Measurements from ENCODE around the gene HYAL1. TPM values are rescaled to one million over a fixed set of nuclear protein-coding genes. Genes with fewer than 3 reads are reported as not detected.
A peak's percentile ranks its signal among the peaks of the same experiment; 100 is the strongest.
"Not testable (repeated sequence)": the region's sequence is repeated elsewhere in the genome, so short reads cannot be mapped to it uniquely, and the experiment has no call there.

The HYAL1 gene
- total RNA-seq, 2 experiments from 2014 or later = not detected

DNA sequence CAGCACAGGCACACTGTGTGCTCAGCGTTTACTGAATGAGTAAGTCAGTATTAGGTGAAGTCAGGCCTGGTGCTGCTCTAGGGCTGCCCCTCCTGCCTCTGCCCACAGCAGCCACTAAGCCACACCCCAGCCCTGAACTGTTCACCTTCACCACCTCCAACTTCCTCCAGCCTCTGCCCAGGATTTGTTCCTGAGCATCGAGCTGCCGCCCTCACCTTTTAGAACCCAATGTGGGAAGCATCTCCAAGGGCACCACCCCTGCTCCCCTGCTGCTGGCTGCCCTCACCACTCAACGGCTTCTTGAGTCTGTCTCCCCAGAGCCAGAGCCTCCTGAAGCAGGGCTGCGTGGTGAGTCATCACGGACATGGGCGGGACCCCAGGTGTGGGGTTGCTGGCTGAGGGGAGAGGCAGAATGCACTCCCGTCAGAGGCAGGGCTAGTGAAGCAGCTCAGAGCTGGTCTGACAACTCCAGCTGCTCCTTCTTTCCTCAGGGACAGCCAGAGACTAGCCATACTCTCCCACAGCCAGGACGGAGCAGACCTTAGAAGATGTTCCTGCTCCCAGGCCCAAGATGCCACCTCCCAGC is 13.4 kb upstream of the HYAL1 start:
- intact Hi-C loops (cut with micrococcal nuclease) = no loop called here
- Mint-ChIP-seq H3K36me3 (ENCODE audit: low read depth) (no peaks in the 10 kb centered on the region), H3K27ac (no peak overlapping the region), H3K4me3 (no peak overlapping the region), H3K27me3 (ENCODE audit: low read depth) (no peaks in the 10 kb centered on the region), H3K4me1 (ENCODE audit: low read depth) (peaks cover 31% of the 10 kb centered on the region), H3K9me3 (no peaks in the 10 kb centered on the region)
- CTCF ChIA-PET = no interaction called here
- DNase-seq = no peak

DNA sequence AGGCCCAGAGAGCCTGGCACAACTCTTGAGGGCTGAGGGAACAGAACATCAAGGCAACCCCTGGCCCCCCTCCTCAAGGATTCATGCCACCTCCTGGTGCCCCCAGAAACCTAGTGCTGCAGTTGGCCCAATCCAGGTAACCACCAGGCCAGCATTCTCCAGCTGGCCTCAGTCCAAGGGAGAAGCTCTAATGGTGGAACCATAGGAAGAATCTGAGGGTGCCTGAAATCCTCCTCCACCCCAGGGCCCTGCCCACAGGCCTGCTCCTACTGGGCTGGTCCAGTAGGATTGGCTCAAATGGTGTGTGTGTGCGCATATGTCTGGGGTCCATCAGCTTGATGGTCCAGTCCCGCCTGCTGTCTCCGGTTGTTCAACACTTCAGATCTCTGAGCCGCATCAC is 11.4 kb upstream of the HYAL1 start:
- DNase-seq = no peak
- Mint-ChIP-seq H3K27ac (no peak overlapping the region), H3K4me1 (ENCODE audit: low read depth) (peaks cover 22% of the 10 kb centered on the region), H3K27me3 (ENCODE audit: low read depth) (no peaks in the 10 kb centered on the region), H3K4me3 (no peak overlapping the region), H3K9me3 (no peaks in the 10 kb centered on the region), H3K36me3 (ENCODE audit: low read depth) (peaks cover 2% of the 10 kb centered on the region)
- intact Hi-C loops (cut with micrococcal nuclease) = no loop called here
- CTCF ChIA-PET = interaction anchor here (0.6 to 2.5 kb wide), 4 partner anchors 9 to 32 kb away, joined by 3 to 12 read pairs (median 3); no protein-coding TSS in a partner anchor

DNA sequence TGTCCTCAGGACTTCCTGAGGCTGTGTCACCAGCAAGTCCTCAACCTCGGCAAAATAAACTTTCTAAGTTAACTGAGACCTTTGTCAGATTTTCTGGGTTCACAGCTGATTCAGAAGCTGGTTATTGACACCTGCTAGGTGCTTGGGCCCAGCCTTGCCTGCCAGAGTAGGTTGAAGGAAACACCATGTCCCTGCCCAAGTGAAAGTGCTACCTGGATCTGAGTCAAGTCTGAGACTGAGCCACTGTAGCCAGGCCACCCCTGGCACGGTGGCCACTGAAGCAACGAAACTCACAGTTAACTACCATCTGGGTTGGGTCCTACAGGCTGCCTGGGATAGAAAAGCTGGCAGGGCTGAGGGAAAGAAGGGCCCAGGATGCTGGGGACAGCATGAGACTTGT is 11.0 kb upstream of the HYAL1 start:
- no peak for DNase-seq
- Mint-ChIP-seq H3K9me3 (no peaks in the 10 kb centered on the region), H3K27ac (no peak overlapping the region), H3K4me1 (ENCODE audit: low read depth) (peaks cover 19% of the 10 kb centered on the region), H3K4me3 (no peak overlapping the region), H3K27me3 (ENCODE audit: low read depth) (no peaks in the 10 kb centered on the region), H3K36me3 (ENCODE audit: low read depth) (peaks cover 5% of the 10 kb centered on the region)
- intact Hi-C loops (cut with micrococcal nuclease) = no loop called here
- CTCF ChIA-PET = interaction anchor here (0.9 to 2.5 kb wide), 2 partner anchors 10 to 33 kb away, joined by 3 to 12 read pairs; no protein-coding TSS in a partner anchor

DNA sequence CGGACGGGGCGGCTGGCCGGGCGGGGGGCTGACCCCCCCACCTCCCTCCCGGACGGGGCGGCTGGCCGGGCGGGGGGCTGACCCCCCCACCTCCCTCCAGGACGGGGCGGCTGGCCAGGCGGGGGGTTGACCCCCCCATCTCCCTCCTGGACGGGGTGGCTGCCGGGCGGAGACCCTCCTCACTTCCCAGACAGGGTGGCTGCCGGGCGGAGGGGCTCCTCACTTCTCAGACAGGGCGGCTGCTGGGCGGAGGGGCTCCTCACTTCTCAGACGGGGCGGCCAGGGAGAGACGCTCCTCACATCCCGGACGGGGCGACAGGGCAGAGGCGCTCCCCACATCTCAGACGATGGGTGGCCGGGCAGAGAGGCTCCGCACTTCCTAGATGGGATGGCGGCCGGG is 8.7 kb upstream of the HYAL1 start:
- H3K36me3 Mint-ChIP-seq (ENCODE audit: low read depth); CTCF ChIA-PET; H3K27me3 Mint-ChIP-seq (ENCODE audit: low read depth); DNase-seq; H3K9me3 Mint-ChIP-seq; H3K4me1 Mint-ChIP-seq (ENCODE audit: low read depth); H3K4me3 Mint-ChIP-seq; H3K27ac Mint-ChIP-seq; intact Hi-C loops (cut with micrococcal nuclease): not testable (repeated sequence)

DNA sequence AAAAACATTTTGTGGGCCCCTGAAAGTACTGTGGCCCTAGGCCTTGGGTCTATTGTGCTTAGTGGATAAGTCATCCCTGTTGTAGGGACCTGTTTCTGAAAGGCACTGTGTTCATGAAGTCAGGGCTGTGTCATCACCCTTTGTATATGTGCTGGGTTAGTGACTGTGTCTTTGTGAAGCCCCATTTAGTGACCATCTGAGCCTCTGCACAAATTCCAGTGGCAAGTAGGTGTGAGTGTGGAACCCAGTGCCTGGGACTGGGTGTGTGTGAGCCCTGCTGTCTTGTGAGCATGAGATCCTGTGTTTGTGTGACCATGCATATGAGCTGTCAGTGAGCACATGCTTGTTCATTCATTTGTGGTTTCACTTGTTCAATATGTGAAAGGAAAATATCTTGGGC is 1.2 kb upstream of the HYAL1 start:
- H3K27ac Mint-ChIP-seq = no peak overlapping the region
- intact Hi-C loops (cut with micrococcal nuclease) = no loop called here

DNA sequence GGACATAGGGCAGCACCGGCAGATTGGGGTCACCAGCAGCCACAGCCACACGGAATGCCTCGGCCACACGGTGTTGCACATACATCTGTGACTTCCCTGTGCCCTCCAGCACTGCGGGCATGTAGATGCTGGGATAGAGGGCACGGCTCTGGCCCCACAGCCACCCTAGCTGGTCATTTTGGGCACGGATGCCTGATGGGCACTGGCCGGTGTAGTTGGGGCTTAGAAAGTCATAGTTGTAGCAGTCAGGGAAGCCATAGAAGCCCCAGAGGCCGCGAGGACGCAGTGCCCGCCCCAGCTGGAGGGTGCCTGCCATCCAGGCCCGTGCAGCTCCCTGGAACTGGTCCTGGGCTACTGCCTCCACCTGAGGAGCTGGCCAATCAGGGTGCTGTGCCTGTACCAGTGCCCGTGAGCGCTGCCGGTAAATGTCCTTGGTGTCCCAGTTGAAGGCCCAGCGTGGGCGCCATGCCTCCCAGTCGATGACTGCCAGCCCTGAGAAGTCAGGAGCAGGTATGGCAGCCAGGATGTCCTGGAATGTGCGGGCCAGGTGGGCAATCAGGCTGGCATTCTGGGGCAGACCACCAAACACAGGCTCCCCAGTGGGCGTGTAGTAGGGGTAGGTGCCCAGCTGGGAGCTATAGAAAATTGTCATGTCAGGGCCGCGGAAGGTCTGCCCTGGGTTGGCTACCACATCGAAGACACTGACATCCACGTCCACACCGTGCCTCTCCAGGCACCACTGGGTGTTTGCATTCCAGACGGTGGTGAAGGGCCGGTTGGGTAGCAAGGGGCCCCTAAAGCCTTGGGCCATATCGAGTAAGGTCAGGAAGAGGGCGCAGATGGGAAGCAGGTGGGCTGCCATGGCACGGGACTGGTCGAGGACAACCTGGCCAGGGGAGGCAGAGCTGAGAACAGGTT is 1.0 kb downstream of the HYAL1 start:
- H3K4me3 Mint-ChIP-seq = no peak overlapping the region
- H3K27me3 Mint-ChIP-seq (ENCODE audit: low read depth) = no peaks in the 10 kb centered on the region
- intact Hi-C loops (cut with micrococcal nuclease) = no loop called here
- peaks cover 2% of the 10 kb centered on the region for H3K36me3 Mint-ChIP-seq (ENCODE audit: low read depth)
- H3K9me3 Mint-ChIP-seq = no peaks in the 10 kb centered on the region
- no peak overlapping the region for H3K27ac Mint-ChIP-seq
- CTCF ChIA-PET = interaction anchor here (1.4 kb wide), 1 partner anchor 74 kb away, joined by 4 read pairs; no protein-coding TSS in a partner anchor
- peaks cover 31% of the 10 kb centered on the region for H3K4me1 Mint-ChIP-seq (ENCODE audit: low read depth)
- no peak for DNase-seq

More for the DNA sequence above, 1.2 kb upstream of the HYAL1 start:
- Mint-ChIP-seq H3K36me3 (ENCODE audit: low read depth) (peaks cover 1% of the 10 kb centered on the region), H3K27me3 (ENCODE audit: low read depth) (no peaks in the 10 kb centered on the region), H3K4me1 (ENCODE audit: low read depth) (peaks cover 18% of the 10 kb centered on the region), H3K9me3 (peaks cover 5% of the 10 kb centered on the region), H3K4me3 (no peak overlapping the region)
- DNase-seq = no peak
- CTCF ChIA-PET = interaction anchor here (0.6 kb wide), 2 partner anchors 27 to 78 kb away, joined by 3 to 4 read pairs; no protein-coding TSS in a partner anchor

DNA sequence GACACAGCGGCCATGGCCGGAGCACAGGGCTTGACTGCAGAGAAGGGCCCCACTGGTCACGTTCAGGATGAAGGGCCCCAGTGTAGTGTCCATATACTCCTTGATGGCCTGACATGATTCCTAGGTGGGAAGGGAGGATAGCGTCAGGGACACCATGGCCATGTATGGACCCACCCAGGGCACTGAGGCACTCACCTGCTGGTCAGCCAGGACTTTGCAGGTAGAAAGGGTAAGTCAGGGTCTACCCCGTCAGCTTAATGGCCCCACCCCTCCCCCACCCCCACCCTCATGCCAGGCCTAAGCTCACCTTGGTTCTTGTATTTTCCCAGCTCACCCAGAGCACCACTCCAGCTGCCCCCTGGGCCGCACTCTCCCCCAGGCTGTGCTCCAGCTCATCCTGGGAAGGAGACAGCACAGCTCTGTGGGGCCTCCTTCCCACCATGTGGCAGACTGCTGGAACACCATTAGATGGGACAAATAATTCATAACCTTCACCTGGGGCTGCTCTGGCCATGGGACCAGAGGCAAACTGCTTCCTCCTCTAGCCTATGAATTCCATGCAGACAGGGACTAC is 2.6 kb downstream of the HYAL1 start:
- intact Hi-C loops (cut with micrococcal nuclease) = no loop called here
- no peaks in the 10 kb centered on the region for H3K27me3 Mint-ChIP-seq (ENCODE audit: low read depth)
- peak overlapping the region; percentile 97 for H3K27ac Mint-ChIP-seq
- CTCF ChIA-PET = interaction anchor here (0.6 to 2.1 kb wide), 3 partner anchors 20 to 109 kb away, joined by 3 to 12 read pairs (median 3); no protein-coding TSS in a partner anchor
- no peak for DNase-seq
- peaks cover 2% of the 10 kb centered on the region for H3K36me3 Mint-ChIP-seq (ENCODE audit: low read depth)
- peaks cover 31% of the 10 kb centered on the region for H3K4me1 Mint-ChIP-seq (ENCODE audit: low read depth)
- H3K4me3 Mint-ChIP-seq = peak overlapping the region; percentile 99
- H3K9me3 Mint-ChIP-seq = no peaks in the 10 kb centered on the region

DNA sequence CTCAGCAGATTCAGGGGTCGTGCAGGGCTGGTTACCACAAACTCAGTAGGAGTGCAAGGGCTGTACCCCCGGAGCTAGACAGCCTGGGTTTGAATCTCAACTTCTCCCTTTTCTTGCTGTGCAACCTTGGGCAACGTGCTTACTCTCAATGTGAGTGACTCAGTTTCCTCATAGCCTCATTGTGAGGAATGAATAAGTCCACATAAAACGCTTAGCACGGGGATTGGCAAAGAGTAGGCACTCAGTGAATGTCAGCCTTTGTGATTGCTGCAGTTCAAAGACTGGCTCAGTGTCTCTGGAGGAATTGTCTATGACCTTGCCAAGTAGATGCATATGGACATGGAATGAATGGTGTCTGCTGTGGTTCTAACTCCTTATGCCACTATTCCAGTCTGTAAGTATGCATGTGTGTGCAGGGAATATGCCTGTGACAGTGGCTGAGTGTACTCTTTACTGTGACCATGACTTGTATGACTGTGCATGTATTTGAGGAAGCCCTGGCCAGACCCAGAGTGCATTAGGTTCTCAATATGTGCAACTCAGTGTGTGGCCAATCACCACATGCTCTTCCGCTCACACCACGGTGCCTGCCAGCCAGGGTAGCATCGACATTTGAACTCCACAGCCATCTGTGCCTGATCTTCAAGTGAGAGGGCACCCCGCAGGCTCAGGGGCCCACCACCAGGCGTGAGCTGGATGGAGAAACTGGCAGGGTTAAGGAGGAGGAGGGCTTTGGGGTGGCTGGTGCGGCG is 3.3 kb downstream of the HYAL1 start:
- peak; percentile 23 for DNase-seq
- CTCF ChIA-PET = interaction anchor here (0.6 to 2.3 kb wide), 9 partner anchors 20 to 108 kb away, joined by 3 to 15 read pairs (median 6); no protein-coding TSS in a partner anchor
- no peaks in the 10 kb centered on the region for H3K27me3 Mint-ChIP-seq (ENCODE audit: low read depth)
- H3K4me1 Mint-ChIP-seq (ENCODE audit: low read depth) = peaks cover 31% of the 10 kb centered on the region
- H3K9me3 Mint-ChIP-seq = no peaks in the 10 kb centered on the region
- peak overlapping the region; percentile 99 for H3K4me3 Mint-ChIP-seq
- intact Hi-C loops (cut with micrococcal nuclease) = loop anchor here (1.0 to 2.0 kb wide), 8 partner anchors 21 to 359 kb away; partner anchors contain the start of genes GNAI2, RBM6 and TMEM115
- H3K27ac Mint-ChIP-seq = peak overlapping the region; percentile 97
- H3K36me3 Mint-ChIP-seq (ENCODE audit: low read depth) = peaks cover 2% of the 10 kb centered on the region

DNA sequence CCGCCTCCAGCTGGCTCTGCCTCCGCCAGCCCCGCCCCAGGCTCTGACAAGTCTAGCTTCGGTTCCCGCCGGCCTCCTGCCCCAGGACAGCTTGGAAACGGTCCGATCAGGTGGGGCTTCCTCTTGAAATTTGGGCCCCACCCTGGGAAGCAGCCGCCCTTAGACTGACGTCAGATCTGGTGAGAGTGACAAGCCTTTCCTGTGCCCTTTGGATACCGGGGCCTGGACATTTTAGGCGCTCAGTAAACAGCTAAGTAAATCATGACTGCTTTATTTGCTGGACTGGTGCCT is 3.8 kb downstream of the HYAL1 start:
- H3K9me3 Mint-ChIP-seq = no peaks in the 10 kb centered on the region
- H3K27ac Mint-ChIP-seq = peak overlapping the region; percentile 97
- H3K36me3 Mint-ChIP-seq (ENCODE audit: low read depth) = peaks cover 2% of the 10 kb centered on the region
- peak overlapping the region; percentile 99 for H3K4me3 Mint-ChIP-seq
- DNase-seq = no peak
- intact Hi-C loops (cut with micrococcal nuclease) = loop anchor here (1.0 to 2.0 kb wide), 8 partner anchors 22 to 359 kb away; partner anchors contain the start of genes GNAI2, RBM6 and TMEM115
- no peaks in the 10 kb centered on the region for H3K27me3 Mint-ChIP-seq (ENCODE audit: low read depth)
- CTCF ChIA-PET = interaction anchor here (0.6 to 2.3 kb wide), 9 partner anchors 21 to 198 kb away, joined by 3 to 15 read pairs (median 6); partner anchors contain the start of gene RASSF1
- H3K4me1 Mint-ChIP-seq (ENCODE audit: low read depth) = peaks cover 27% of the 10 kb centered on the region

DNA sequence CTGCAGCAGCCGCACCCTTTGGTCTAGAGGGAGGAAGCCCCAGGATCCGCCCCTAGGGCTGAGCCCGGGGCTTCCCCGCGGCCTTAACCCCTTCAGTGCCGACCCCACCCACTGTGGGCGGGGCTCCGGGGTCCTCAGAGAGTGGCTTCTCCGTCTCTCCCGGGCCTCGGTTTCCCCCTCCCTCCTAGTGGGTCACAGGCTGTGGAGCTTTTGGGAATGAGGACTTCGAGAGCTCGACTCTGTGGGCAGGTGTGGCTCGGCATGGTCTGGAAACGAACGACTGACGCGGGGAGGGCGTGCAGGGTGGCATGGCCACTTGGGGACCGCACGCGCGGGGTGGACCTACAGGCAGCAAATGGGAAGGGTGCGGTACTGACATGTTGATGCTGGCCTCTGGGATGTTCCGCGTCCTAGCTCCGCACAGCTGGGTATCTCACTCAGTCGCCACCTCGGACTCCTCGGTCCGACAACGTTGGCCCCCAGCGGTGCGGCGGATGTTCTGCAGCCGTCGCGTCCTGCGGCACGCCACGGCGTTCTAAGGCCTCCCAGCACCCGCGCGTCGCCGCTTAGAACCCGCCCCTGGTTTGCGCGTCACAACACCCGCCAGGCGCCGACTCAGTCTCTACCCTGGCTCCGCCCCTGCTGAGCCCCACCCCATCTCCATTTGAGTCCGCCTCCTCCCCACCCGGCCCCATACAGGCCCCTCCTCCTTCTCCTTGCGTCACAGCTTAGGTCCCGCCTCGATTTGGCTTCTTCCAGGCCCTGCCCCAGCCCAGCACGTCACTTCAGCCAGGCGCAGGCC is 4.3 kb downstream of the HYAL1 start, which contains the start of the genes HYAL3 and NAA80:
TSS of gene HYAL3 (minus strand) at position 570 of the 802 bp plus-strand sequence. CDS start 3,803 bp downstream, outside the sequence.
TSS of gene NAA80 (minus strand) at position 570 of the 802 bp plus-strand sequence. CDS start 1,942 bp downstream, outside the sequence.
- Mint-ChIP-seq H3K27me3 (ENCODE audit: low read depth) (no peaks in the 10 kb centered on the region), H3K4me3 (peak within 1 kb of the TSS; percentile 99), H3K27ac (peak within 1 kb of the TSS; percentile 97), H3K4me1 (ENCODE audit: low read depth) (peaks cover 25% of the 10 kb centered on the region), H3K36me3 (ENCODE audit: low read depth) (peaks cover 2% of the 10 kb centered on the region), H3K9me3 (no peaks in the 10 kb centered on the region)
- CTCF ChIA-PET = interaction anchor here (0.6 to 2.3 kb wide), 10 partner anchors 16 to 199 kb away, joined by 3 to 15 read pairs (median 5); partner anchors contain the start of gene RASSF1
- peak; percentile 100 for DNase-seq
- intact Hi-C loops (cut with micrococcal nuclease) = loop anchor here (1.0 to 2.0 kb wide), 8 partner anchors 22 to 358 kb away; partner anchors contain the start of genes GNAI2, RBM6 and TMEM115
